GM21717 (cell line): ENCODE data around the gene RXRA.

Experiments used
- ATAC-seq: cut with Tn5 transposase; IDR thresholded peaks from one replicate; pipeline ENCODE4 v1.9.1; 2021; ENCODE audit warnings: mild to moderate bottlenecking, moderate library complexity; ENCODE audit not compliant: unreplicated experiment

The RXRA gene

GRCh38 chr9:134396258-134396742 lies 70.0 kb downstream of the RXRA start:
- ATAC-seq, result no peak

GRCh38 chr9:134396825-134397224 lies 70.6 kb downstream of the RXRA start:
- no peak for ATAC-seq

GRCh38 chr9:134398756-134399155 lies 72.5 kb downstream of the RXRA start:
- no peak for ATAC-seq

DNA sequence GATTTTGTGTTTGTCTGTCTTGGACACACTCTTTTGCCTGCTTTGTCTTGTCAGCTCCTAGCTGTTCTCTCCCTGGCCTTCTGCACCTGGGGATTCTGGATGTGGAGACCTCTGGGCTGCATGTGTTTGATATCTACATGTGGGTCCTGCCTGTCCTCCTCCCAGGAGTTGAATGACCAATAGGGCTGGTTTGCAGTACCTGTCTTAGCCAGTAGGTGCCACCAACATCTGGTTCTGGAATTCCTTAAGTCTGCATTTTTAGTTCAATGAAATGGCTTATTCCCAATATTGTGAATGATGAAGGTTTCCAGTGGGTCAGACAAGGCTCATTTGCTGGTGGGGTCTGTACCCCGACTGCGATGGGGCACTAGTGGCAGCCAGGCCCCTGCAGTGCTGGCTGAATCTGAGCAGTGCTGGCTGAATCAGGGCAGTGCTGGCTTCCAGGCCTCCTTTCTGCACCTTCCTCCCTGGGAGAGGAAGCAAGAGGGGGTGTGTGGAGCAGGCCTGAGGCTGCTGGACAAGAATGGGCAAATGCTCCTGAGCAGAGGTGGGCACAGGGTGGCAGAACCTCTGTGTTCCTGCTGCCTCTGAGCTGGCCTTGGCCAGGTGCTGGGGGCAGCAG lies 73.3 kb downstream of the RXRA start:
- no peak for ATAC-seq

GRCh38 chr9:134400283-134400682 lies 74.0 kb downstream of the RXRA start:
- no peak for ATAC-seq

- ATAC-seq, result no peak
These were observed 75.1 kb downstream of the RXRA start for GRCh38 chr9:134401391-134401790.

DNA sequence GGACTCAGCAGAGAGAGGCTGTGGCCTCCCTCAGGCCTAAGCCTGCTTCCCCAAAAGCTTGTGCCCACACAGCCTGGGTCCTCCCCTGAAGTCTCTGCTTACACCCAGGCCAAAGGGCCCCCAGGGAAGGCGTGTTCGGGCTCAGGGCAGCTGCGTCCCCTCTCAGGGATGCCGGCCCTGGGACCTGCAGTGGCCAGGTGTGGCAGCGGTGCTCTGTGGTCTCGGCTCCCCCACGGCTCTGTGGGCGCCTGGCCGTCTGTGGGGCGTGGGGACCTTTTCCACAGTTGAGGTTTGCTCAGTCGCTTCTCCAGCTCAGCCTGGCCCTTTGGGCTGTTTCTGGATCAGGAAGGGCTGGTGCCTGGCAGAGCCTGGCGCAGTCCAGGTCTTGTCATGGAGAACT lies 75.9 kb downstream of the RXRA start:
- no peak for ATAC-seq

DNA sequence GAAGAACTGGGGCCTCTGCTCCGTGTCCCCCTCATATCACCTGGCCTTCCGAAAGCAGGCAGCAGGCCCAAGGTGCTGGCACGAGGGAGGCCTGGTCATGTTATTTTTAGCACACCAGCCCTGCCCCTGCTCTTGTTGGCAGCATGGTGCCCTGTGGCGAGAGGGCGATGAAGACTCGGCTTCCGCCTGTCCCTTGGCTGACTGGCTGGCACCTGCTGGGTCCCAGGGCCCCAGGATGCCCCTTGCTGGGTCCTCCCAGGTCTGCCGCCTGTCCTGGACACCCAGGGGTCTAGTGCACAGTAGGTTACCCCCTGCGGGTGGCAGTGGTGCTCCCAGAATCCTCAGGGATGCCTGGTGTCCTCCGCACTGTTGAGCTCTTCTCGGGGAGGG lies 77.0 kb downstream of the RXRA start:
- ATAC-seq, result no peak

GRCh38 chr9:134403682-134404301 lies 77.5 kb downstream of the RXRA start:
- ATAC-seq, result no peak

- ATAC-seq, result no peak
These were observed 78.4 kb downstream of the RXRA start for GRCh38 chr9:134404376-134405358.

DNA sequence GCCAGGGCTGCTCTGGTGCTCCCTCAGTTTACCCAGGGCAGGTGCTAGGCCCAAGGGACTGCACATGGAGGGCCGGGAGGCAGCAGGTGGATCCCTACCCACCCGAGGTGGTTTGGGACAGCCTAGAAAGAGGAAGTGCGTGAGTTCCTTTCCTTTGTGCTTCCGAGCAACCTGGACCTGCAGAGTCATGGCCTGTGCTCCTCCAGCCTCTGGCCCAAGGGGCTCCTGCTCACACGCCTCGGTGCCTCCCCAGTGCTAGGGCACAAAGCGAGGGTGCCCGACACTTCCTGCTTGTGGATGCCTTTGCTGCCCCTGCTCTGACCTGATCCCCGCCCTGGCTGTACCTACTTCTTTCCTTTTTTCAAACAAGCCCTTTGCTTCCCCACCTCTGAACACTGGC lies 79.3 kb downstream of the RXRA start:
- no peak for ATAC-seq

DNA sequence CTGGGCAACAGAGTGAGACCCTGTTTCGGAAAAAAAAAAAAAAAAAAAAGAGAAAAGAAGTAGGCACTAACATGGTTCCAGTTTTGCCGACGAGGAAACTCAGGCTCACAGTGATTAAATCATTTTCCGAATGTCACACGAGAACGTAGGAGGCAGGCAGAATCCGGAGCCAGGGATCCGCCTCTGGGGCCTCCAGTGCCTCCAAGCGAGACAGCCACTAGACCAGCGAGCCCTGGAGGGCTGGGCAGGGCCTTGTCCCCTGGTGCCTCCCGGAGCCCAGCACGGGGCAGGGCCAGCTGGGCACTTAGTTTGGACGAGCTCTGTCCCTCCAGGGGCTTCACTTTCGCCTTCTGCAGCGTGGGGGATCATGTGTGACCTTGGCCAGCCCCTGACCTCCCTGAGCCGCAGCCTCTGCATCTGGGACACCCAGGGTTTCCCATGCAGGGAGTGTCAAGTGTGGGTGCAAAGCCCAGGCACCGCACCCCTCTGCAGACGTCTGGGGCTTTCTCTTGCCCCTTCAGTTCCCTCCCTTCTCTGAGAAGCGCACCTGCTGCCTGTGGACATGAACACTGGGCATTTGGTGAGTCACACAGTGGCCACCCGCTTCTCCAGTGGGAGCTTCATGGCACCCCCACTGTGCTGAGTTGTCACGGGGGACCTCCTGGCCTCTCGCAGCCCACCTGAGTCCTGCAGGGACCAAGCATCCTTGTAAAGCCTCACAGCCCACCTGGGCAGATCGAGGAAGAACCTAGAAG lies 80.3 kb downstream of the RXRA start:
- no peak for ATAC-seq

GRCh38 chr9:134407121-134407779 lies 81.0 kb downstream of the RXRA start:
- ATAC-seq, result peak; percentile 61

DNA sequence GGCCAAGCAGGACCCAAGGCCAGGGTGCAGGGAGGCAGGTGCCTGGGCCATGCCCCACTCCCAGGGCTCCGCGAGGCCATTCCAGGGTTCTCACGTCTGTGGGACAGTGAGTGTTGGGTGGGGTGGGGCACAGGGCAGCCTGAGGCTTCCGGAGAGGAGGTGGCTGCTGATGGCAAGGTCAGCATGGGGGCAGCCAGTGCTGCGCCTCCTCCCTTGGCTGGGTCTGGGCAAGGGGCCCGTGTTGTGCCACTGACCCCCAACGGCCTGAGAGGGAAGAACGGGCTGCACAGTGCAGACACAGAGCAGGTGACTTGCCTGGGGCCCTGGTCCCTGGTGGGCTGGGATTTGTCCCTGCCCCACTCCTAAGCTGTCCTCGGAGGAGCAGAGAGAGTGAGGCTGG lies 82.1 kb downstream of the RXRA start:
- no peak for ATAC-seq

GRCh38 chr9:134408939-134409737 lies 82.9 kb downstream of the RXRA start:
- no peak for ATAC-seq

DNA sequence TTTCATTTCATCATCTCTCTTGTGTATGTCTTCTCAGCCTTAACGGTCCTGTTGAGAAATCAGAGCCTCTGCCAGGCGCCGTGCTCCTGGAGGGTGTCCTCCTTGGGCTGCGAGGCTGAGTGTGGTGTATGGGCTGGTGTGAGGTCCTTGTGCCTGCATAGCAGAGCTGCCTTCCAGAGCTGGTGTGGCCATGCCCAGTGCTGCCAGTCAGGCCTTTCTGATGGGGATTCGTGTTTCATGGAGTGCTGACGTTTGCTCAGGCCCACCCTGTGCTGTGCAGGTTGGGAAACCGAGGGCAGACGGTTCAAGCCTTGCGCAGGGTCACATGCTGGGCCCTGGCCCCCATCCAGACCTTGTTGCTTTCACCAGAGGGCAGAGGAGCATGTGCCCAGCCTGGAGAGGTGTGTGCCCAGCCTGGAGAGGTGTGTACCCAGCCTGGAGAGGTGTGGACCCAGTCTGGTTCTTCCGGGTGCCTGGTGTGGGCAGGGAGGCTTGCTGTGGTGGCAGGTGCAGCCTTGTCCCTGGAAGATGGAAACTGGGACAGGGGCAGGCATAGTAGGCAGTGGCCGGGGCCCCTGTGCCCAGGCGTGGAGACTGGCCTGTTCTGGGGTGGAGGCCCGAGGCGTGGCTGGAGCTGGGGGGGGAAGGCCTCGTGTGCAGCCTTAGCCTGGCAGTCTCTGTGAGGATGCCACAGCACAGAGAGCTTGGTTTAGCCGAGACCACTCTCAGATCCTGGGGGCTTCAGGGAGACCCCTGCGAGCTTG lies 84.0 kb downstream of the RXRA start:
- no peak for ATAC-seq

DNA sequence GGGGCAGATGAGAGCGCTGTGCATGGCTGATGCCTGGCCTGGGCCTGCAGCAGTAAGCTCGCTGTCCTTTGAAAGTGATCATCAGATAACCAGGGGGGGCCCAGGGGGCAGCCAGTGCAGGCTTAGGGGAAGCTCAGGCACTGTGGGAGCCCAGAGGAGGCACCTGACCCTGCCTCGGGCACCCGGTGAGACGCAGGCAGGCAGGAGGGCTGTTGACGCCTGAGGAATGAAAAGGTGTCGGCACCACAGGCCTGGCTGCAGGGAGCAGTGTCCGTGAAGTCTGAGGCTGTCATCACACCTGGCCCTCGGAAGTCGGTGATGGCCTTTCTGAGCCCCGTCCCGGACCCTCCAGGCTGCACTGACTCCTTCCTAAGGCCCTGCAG lies 84.6 kb downstream of the RXRA start:
- no peak for ATAC-seq

GRCh38 chr9:134411440-134412297 lies 85.4 kb downstream of the RXRA start:
- no peak for ATAC-seq
